CD14-positive monocyte (primary cell): Measurements from ENCODE around the gene TNFAIP8L3. TPM values are rescaled to one million over a fixed set of nuclear protein-coding genes. Genes with fewer than 3 reads are reported as not detected.

ENCODE experiments used
- DNase-seq, 3 donors: peaks; one replicate each; pipeline ENCODE4 v3.0.0-alpha.2; 2011 to 2022
- H2AFZ ChIP-seq: 2 replicates; pipeline ENCODE4 v1.6.0; 2012; ENCODE audit warnings: mild to moderate bottlenecking, low read depth, low read length, inconsistent platforms; ENCODE audit not compliant: insufficient read depth, poor library complexity, severe bottlenecking
- H3K27ac ChIP-seq, 2 donors: 1 replicate in 1 of 2; 2 replicates in 1 of 2; pipeline ENCODE4 v1.5.1; 2012 to 2013; ENCODE audit warnings: low read length in 2 of 2, control low read depth in 1 of 2, inconsistent platforms in 1 of 2, low read depth in 1 of 2, mild to moderate bottlenecking in 1 of 2
- H3K27me3 ChIP-seq, 2 donors: one replicate each; pipeline versions ENCODE4 v1.6.0 to v1.6.1; 2011 to 2013; ENCODE audit warnings: low read length in 2 of 2; ENCODE audit not compliant: control insufficient read depth in 2 of 2, insufficient read depth in 2 of 2
- H3K36me3 ChIP-seq, 2 donors: replicated peaks in 1 of 2; 1 replicate in 1 of 2; 2 replicates in 1 of 2; pipeline versions ENCODE4 v1.5.1 to v1.6.1; 2012 to 2013; ENCODE audit warnings: low read length in 2 of 2, control low read depth in 1 of 2, inconsistent platforms in 1 of 2, mild to moderate bottlenecking in 1 of 2; ENCODE audit not compliant: insufficient read depth in 2 of 2, control insufficient read depth in 1 of 2
- H3K4me1 ChIP-seq, 2 donors: 1 replicate in 1 of 2; 2 replicates in 1 of 2; pipeline versions ENCODE4 v1.5.1 to v1.6.1; 2012 to 2013; ENCODE audit warnings: low read length in 2 of 2, control low read depth in 1 of 2, inconsistent platforms in 1 of 2, mild to moderate bottlenecking in 1 of 2, moderate library complexity in 1 of 2; ENCODE audit not compliant: insufficient read depth in 2 of 2, control insufficient read depth in 1 of 2
- H3K4me2 ChIP-seq: replicated peaks from 2 replicates; pipeline ENCODE3; 2012; ENCODE audit warnings: low read length, moderate library complexity, mild to moderate bottlenecking; ENCODE audit not compliant: poor library complexity, severe bottlenecking; ENCODE audit errors: extremely low read depth
- H3K4me3 ChIP-seq, 3 experiments: fragments of 200-600 bp in 1 of 3; sonication (generic) in 1 of 3; replicated peaks in 1 of 3; 1 replicate in 2 of 3; 2 replicates in 1 of 3; pipeline ENCODE4 v1.5.1; 2011 to 2013; ENCODE audit warnings: low read length in 3 of 3, mild to moderate bottlenecking in 3 of 3, control low read depth in 2 of 3, low read depth in 2 of 3, inconsistent platforms in 1 of 3, moderate library complexity in 1 of 3
- H3K79me2 ChIP-seq: 2 replicates; pipeline ENCODE4 v1.6.0; 2012; ENCODE audit warnings: mild to moderate bottlenecking, control low read depth, inconsistent platforms, low read length, moderate library complexity; ENCODE audit not compliant: insufficient read depth
- H3K9ac ChIP-seq: 2 replicates; pipeline ENCODE4 v1.6.0; 2017; ENCODE audit warnings: low read length, mild to moderate bottlenecking; ENCODE audit not compliant: insufficient read depth, poor library complexity, severe bottlenecking
- H3K9me3 ChIP-seq, 2 donors: replicated peaks in 1 of 2; 1 replicate in 1 of 2; 2 replicates in 1 of 2; pipeline versions ENCODE4 v1.5.1 to v1.6.1; 2012 to 2013; ENCODE audit warnings: low read length in 2 of 2, control low read depth in 1 of 2; ENCODE audit not compliant: control insufficient read depth in 1 of 2, insufficient read depth in 1 of 2
- H4K20me1 ChIP-seq: 2 replicates; pipeline ENCODE4 v1.6.0; 2012; ENCODE audit warnings: mild to moderate bottlenecking, low read length, control low read depth, moderate library complexity; ENCODE audit not compliant: insufficient read depth
- H3K27ac Mint-ChIP-seq, 7 donors: one replicate each; pipeline ENCODE4 v1.8.0; 2020; ENCODE audit warnings: mild to moderate bottlenecking in 7 of 7, mixed read lengths in 7 of 7, moderate library complexity in 6 of 7, inconsistent platforms in 2 of 7
- H3K27me3 Mint-ChIP-seq, 3 donors: one replicate each; pipeline ENCODE4 v1.8.0; 2021 to 2022; ENCODE audit warnings: low read depth in 3 of 3, mild to moderate bottlenecking in 3 of 3, mixed read lengths in 3 of 3, moderate library complexity in 3 of 3, inconsistent platforms in 1 of 3
- H3K36me3 Mint-ChIP-seq, 2 donors: one replicate each; pipeline ENCODE4 v1.8.0; 2020; ENCODE audit warnings: mixed read lengths in 2 of 2, inconsistent platforms in 1 of 2, mild to moderate bottlenecking in 1 of 2
- H3K4me1 Mint-ChIP-seq: one replicate; pipeline ENCODE4 v1.8.0; 2020; ENCODE audit warnings: mild to moderate bottlenecking, mixed read lengths
- H3K4me3 Mint-ChIP-seq, 2 donors: one replicate each; pipeline ENCODE4 v1.8.0; 2020; ENCODE audit warnings: mild to moderate bottlenecking in 2 of 2, mixed read lengths in 2 of 2, moderate library complexity in 1 of 2
- H3K9me3 Mint-ChIP-seq, 7 donors: one replicate each; pipeline ENCODE4 v1.8.0; 2020 to 2022; ENCODE audit warnings: mixed read lengths in 7 of 7, mild to moderate bottlenecking in 6 of 7, moderate library complexity in 6 of 7, inconsistent platforms in 2 of 7
- CTCF ChIP-seq: fragments of 200-600 bp; IDR thresholded peaks from one replicate; pipeline ENCODE4 v1.8.0; 2022; ENCODE audit warnings: antibody characterized with exemption, mild to moderate bottlenecking
- WGBS: methylation state at CpG from one replicate; pipeline ENCODE4 v1.1.5; 2013; ENCODE audit warnings: missing lambda C conversion rate; ENCODE audit not compliant: insufficient coverage; 5-methylcytosine and 5-hydroxymethylcytosine counted together
- intact Hi-C, 2 donors: fragments of 100-400 bp; cut with micrococcal nuclease; formaldehyde crosslinking; loops; one replicate each; pipeline versions ENCODE4 v1.15.0 to v1.15.1; 2023
- polyA plus RNA-seq, 3 donors: library from polyadenylated mRNA; depleted of rRNA in 1 of 3; unstranded in 2 of 3; stranded (reverse) in 1 of 3; fragments of 300-500 nt in 2 of 3; fragments of >200 nt in 1 of 3; fragmentation: Illumina TruSeq in 2 of 3; gene quantifications; 1 replicate in 2 of 3; 2 replicates in 1 of 3; pipeline ENCODE4 v1.2.3, GENCODE V29; 2012 to 2021

The TNFAIP8L3 gene
- polyA plus RNA-seq, 3 donors, result not detected

DNA sequence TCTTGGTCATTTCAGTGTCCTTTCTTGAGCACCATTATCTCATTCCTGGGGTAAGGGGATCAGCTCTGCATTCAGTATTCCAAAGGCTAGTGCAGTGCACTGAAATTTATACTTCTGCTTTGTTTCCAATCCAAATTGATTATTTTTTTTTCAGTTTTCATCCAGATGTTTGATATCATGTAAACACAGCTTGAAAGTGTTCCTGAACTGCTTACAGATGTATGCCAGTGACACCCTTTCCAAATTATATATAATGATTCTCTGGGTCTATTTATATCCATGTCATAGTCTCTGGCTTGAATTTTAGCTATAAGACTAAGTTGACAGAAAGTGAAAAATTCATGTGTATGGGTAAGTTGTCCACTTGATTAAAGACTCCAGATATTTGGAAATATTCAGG, 11.8 kb upstream of the TNFAIP8L3 start:
- Mint-ChIP-seq H3K27ac (no peak overlapping the region), H3K9me3 (peaks cover 0 to 7% (median 0%) of the 10 kb centered on the region in 7 donors), H3K4me3 (no peak overlapping the region), H3K36me3 (no peaks in the 10 kb centered on the region), H3K4me1 (no peaks in the 10 kb centered on the region), H3K27me3 (peaks cover 11 to 38% (median 28%) of the 10 kb centered on the region in 3 donors)
- Histone ChIP-seq H4K20me1 (no peaks in the 10 kb centered on the region), H3K9ac (no peak overlapping the region), H3K27ac (no peak overlapping the region), H3K27me3 (peaks cover 13 to 25% of the 10 kb centered on the region in 2 donors), H3K4me3 (no peak overlapping the region), H3K36me3 (no peaks in the 10 kb centered on the region), H2AFZ (no peak overlapping the region), H3K9me3 (no peaks in the 10 kb centered on the region), H3K4me1 (no peaks in the 10 kb centered on the region), H3K4me2 (no peak overlapping the region), H3K79me2 (no peaks in the 10 kb centered on the region)
- intact Hi-C loops, result no loop called here
- no peak for DNase-seq
- TF ChIP-seq CTCF, result no peak

- intact Hi-C loops, result no loop called here
- peaks cover 0 to 7% (median 0%) of the 10 kb centered on the region in 7 donors for H3K9me3 Mint-ChIP-seq
- no peak overlapping the region for H3K27ac Mint-ChIP-seq
- Histone ChIP-seq H3K4me2 (no peak overlapping the region), H3K27me3 (peaks cover 19 to 30% of the 10 kb centered on the region in 2 donors), H2AFZ (no peak overlapping the region), H3K36me3 (no peaks in the 10 kb centered on the region), H3K9ac (no peak overlapping the region), H3K9me3 (no peaks in the 10 kb centered on the region), H3K27ac (no peak overlapping the region), H3K4me1 (no peaks in the 10 kb centered on the region), H3K79me2 (no peaks in the 10 kb centered on the region), H3K4me3 (no peak overlapping the region), H4K20me1 (no peaks in the 10 kb centered on the region)
- peaks cover 14 to 44% (median 28%) of the 10 kb centered on the region in 3 donors for H3K27me3 Mint-ChIP-seq
- no CpG with 5 or more reads among the region's 4 CpGs for WGBS
- DNase-seq, result no peak
- no peak overlapping the region for H3K4me3 Mint-ChIP-seq
- H3K4me1 Mint-ChIP-seq, result no peaks in the 10 kb centered on the region
- H3K36me3 Mint-ChIP-seq, result no peaks in the 10 kb centered on the region
- no peak for TF ChIP-seq CTCF
Measured at GRCh38 chr15:51105430-51106016, 10.8 kb upstream of the TNFAIP8L3 start.
